Measurements from ENCODE around the gene ZMYM1.

DNA sequence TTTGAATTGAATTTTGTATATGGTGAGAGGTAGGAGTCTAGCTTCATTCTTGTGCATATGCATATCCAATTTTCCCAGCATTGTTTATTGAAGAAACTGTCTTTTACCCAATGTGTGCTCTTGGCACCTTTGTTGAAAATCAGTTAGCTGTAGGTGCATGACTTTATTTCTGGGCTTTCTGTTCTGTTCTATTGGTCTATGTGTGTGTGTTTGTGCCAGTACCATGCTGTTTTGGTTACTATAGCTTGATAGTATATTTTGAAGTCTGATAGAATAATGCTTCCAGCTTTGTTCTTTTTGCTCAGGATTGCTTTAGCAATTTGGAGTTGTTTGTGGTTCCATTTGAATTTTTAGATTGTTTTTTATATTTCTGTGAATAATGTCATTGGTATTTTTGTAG, 9.4 kb upstream of the ZMYM1 start:
- TF ChIP-seq, protein P1, sequence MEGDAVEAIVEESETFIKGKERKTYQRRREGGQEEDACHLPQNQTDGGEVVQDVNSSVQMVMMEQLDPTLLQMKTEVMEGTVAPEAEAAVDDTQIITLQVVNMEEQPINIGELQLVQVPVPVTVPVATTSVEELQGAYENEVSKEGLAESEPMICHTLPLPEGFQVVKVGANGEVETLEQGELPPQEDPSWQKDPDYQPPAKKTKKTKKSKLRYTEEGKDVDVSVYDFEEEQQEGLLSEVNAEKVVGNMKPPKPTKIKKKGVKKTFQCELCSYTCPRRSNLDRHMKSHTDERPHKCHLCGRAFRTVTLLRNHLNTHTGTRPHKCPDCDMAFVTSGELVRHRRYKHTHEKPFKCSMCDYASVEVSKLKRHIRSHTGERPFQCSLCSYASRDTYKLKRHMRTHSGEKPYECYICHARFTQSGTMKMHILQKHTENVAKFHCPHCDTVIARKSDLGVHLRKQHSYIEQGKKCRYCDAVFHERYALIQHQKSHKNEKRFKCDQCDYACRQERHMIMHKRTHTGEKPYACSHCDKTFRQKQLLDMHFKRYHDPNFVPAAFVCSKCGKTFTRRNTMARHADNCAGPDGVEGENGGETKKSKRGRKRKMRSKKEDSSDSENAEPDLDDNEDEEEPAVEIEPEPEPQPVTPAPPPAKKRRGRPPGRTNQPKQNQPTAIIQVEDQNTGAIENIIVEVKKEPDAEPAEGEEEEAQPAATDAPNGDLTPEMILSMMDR (IDR thresholded peaks at IDR 0.05): no peak
- TF ChIP-seq POLR2A (IDR thresholded peaks at IDR 0.05) (no peak), EP300 (IDR thresholded peaks at IDR 0.05; ENCODE audit: low read depth) (no peak)

All from transverse colon (tissue), 3 donors.